Fibroblast of villous mesenchyme (primary cell): ENCODE results near the gene ASXL2. TPM values are rescaled to one million over a fixed set of nuclear protein-coding genes. Genes with fewer than 3 reads are reported as not detected.

Experiments
- DNase-seq: peaks from one replicate; pipeline ENCODE4 v3.0.0-alpha.2; 2010; ENCODE audit warnings: low read depth
- H3K4me3 ChIP-seq: 2 replicates; pipeline ENCODE4 v1.5.1; 2011; ENCODE audit warnings: low read depth, mild to moderate bottlenecking, low read length
- total RNA-seq: library from RNA; depleted of rRNA; stranded (reverse); fragments of >200 nt; gene quantifications from 2 replicates; pipeline ENCODE4 v1.2.3, GENCODE V29; 2012
- TF ChIP-seq, protein P1 (sequence below): IDR thresholded peaks from 2 replicates; pipeline ENCODE4 v1.5.1; 2012; ENCODE audit warnings: low read depth, mild to moderate bottlenecking, low read length; ENCODE audit not compliant: insufficient read depth

ASXL2 gene
- total RNA-seq, 1 donor: 13.8 TPM

DNA sequence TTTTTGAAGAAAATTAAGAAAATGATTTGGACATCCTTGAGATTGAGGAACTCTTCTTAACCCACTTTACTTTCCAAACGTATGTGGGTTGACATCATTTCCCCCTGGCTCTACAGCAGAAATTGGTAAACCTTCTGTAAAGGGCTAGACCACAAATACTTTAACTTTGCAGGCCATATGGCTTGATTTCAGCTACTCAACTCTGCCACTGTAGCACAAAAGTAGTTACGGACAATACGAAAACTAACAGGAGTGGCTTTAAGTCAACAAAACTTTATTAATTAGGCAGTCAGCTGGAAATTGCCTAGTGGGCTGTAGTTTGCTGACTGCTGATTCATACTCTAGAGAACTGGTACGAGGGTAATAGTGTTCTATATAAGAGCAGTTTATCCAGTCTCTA, 121.8 kb downstream of the ASXL2 start:
- no peak for DNase-seq
- TF ChIP-seq, protein P1, sequence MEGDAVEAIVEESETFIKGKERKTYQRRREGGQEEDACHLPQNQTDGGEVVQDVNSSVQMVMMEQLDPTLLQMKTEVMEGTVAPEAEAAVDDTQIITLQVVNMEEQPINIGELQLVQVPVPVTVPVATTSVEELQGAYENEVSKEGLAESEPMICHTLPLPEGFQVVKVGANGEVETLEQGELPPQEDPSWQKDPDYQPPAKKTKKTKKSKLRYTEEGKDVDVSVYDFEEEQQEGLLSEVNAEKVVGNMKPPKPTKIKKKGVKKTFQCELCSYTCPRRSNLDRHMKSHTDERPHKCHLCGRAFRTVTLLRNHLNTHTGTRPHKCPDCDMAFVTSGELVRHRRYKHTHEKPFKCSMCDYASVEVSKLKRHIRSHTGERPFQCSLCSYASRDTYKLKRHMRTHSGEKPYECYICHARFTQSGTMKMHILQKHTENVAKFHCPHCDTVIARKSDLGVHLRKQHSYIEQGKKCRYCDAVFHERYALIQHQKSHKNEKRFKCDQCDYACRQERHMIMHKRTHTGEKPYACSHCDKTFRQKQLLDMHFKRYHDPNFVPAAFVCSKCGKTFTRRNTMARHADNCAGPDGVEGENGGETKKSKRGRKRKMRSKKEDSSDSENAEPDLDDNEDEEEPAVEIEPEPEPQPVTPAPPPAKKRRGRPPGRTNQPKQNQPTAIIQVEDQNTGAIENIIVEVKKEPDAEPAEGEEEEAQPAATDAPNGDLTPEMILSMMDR: no peak
- no peak overlapping the region for H3K4me3 ChIP-seq

DNA sequence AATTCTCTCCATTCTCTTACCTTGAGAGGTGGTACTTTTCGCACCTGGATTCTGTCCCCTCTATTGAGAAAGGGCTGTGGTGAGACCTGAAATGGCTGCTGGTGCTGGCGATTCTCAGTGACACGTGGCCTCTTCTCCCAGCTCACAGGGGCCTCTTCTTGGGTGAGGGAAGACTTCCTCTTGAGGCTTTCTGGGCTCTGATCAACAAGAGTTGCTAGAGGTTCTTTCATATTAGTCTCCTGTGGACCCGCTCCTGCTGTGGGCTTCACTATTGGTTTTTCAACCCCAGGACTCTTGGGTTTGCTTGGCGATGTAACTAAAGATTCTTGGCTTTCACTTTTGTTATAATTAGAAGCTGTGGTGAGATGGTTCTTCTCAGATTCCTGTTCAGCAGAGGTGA, 128.6 kb downstream of the ASXL2 start:
- no peak overlapping the region for H3K4me3 ChIP-seq
- DNase-seq: no peak
- TF ChIP-seq, protein P1: no peak

DNA sequence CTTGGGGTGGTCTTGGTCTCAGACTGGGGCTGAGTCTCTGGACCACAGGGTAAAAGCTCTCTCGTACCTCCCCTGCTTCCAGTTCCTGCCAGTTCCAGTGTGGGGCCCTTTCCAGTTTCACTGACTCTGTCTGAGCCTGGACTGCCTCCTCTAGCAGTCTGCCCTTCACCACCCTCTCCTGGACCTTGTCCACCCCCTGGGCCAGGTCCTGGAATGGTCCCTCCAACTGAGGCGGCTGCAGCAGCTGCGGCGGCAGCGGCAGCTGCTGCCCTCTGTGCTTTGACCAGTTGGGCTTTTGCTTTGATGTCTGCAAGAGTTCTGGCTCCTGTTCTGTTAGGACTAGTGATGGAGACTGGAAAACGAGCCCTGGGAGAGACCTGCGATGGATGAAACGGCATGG, 134.2 kb downstream of the ASXL2 start:
- H3K4me3 ChIP-seq: no peak overlapping the region
- no peak for DNase-seq
- TF ChIP-seq, protein P1: no peak

DNA sequence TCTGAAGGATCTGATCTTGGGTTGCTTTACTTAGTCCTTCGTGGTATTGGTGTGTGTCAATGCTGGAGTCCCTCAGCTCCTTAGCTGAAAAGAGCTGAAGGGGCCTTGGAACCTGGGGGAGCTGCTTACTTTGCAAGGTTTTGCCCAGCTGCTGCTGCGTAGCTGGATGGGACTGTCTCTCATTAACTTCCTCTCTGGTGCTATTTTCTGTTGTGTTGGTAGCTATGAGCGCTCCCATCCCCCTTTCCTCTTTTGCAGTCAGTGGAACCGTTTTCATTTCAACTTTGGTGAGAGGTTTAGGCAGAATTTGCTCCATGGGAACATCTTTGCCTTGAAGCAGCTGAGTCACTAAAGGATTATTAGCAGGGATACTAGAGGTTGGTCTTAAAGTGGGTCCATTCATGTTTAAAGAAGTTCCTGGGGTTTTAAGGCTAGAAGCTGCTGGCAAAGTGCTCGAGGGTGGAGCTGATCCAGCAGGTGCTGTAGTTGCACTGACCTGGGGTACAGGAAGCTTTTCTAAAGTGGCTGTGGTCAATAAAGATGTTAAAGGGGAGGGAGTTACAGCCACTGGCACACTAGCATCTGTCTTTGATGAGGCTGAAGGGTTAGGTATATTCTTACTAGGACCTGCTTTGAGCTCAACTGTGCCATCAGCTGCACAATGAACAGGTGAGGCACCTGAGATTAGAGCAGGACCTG, 135.0 kb downstream of the ASXL2 start:
- DNase-seq: no peak
- TF ChIP-seq, protein P1: no peak
- H3K4me3 ChIP-seq: no peak overlapping the region

DNA sequence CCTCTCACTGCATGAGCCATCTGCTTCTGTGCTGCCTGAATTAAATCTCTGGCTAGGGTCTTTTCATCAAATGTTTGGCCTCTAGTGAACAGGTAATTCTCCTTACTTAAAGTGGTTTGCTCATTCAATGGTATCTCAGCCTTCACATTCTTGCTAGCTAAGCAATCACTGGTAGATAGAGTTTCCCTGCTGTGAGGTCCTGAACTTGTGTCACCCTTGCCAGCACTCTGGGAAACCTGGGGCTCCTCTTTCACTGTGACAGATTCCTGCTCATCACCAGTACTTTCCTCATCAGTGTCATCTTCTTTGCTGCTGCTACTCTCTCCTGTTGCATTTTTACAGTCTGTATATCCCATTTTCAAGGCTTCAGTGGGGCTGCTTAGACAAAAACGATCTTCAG, 135.8 kb downstream of the ASXL2 start:
- no peak overlapping the region for H3K4me3 ChIP-seq
- no peak for DNase-seq
- TF ChIP-seq, protein P1: no peak

DNA sequence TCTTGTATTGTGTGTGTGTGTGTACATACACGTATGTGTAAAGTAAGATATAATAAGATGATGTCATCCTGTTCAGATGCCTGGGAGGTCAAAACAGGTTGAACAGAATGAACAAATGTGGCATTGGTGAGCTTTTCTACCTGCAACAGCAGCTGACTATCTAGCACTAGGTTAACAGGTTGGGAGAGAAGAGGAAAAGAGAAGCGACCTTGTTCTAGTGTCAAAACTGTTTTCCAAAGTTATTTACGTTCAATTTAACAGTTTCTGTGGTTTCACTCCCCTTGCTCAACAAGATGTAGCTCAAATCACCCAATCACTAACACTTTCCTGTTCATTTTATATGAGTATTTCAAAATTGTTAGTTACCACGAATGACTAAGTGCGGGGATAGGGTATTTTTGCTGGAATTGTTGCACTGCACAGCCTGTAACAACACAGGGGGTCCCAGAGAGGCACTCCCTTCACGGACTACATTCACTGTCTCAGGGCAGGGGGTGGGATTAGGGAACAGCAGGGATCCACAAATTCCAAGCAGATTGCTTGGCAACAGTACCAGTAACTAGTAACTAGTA, 137.4 kb downstream of the ASXL2 start:
- no peak overlapping the region for H3K4me3 ChIP-seq
- DNase-seq: peak; percentile 63
- TF ChIP-seq, protein P1: no peak
